Keratinocyte (primary cell): ENCODE measurements around the gene MORF4L1. TPM values are rescaled to one million over a fixed set of nuclear protein-coding genes. Genes with fewer than 3 reads are reported as not detected.

Experiments used
- DNase-seq: peaks from one replicate; pipeline ENCODE4 v3.0.0-alpha.2; 2011; ENCODE audit warnings: low read depth, missing footprints, low spot score
- FAIRE-seq: peaks from 2 replicates; lab custom pipeline; 2011; peaks lifted over from hg19 to GRCh38; lab: Jason Lieb, UNC
- H2AFZ ChIP-seq: 2 replicates; pipeline ENCODE4 v1.6.0; 2012; ENCODE audit warnings: low read length, control low read depth, inconsistent platforms; ENCODE audit not compliant: control insufficient read depth
- H3K27ac ChIP-seq: 2 replicates; pipeline ENCODE4 v1.5.1; 2011; ENCODE audit warnings: low read length; ENCODE audit not compliant: control insufficient read depth, insufficient read depth
- H3K27me3 ChIP-seq: 3 replicates; pipeline ENCODE4 v1.6.0; 2011; ENCODE audit warnings: low read length; ENCODE audit not compliant: control insufficient read depth, insufficient read depth; ENCODE audit errors: extremely low read depth
- H3K36me3 ChIP-seq, 2 experiments: 2 replicates in 1 of 2; 3 replicates in 1 of 2; pipeline ENCODE4 v1.5.1; 2011; ENCODE audit warnings: low read length in 2 of 2, mild to moderate bottlenecking in 1 of 2; ENCODE audit not compliant: control insufficient read depth in 2 of 2, insufficient read depth in 2 of 2; ENCODE audit errors: extremely low read depth in 1 of 2
- H3K4me1 ChIP-seq: 3 replicates; pipeline ENCODE4 v1.5.1; 2011; ENCODE audit warnings: low read length; ENCODE audit not compliant: control insufficient read depth, insufficient read depth; ENCODE audit errors: extremely low read depth
- H3K4me2 ChIP-seq: 3 replicates; pipeline ENCODE4 v1.6.0; 2011; ENCODE audit warnings: low read depth, low read length; ENCODE audit not compliant: control insufficient read depth, insufficient read depth; ENCODE audit errors: extremely low read depth
- H3K4me3 ChIP-seq, 3 experiments: fragments of 200-600 bp in 1 of 3; sonication (generic) in 1 of 3; 2 replicates in 2 of 3; 3 replicates in 1 of 3; pipeline ENCODE4 v1.5.1; 2011 to 2016; ENCODE audit warnings: low read length in 3 of 3, mild to moderate bottlenecking in 3 of 3, control low read depth in 2 of 3, inconsistent platforms in 1 of 3, low read depth in 1 of 3, mixed read lengths in 1 of 3, mixed run types in 1 of 3, moderate library complexity in 1 of 3; ENCODE audit not compliant: control insufficient read depth in 2 of 3, insufficient read depth in 2 of 3; ENCODE audit errors: extremely low read depth in 1 of 3
- H3K79me2 ChIP-seq: 2 replicates; pipeline ENCODE4 v1.6.0; 2012; ENCODE audit warnings: low read length; ENCODE audit not compliant: control insufficient read depth, insufficient read depth
- H3K9ac ChIP-seq: 3 replicates; pipeline ENCODE4 v1.6.0; 2011; ENCODE audit warnings: low read length; ENCODE audit not compliant: control insufficient read depth, insufficient read depth; ENCODE audit errors: extremely low read depth
- H3K9me1 ChIP-seq: 3 replicates; pipeline ENCODE4 v1.6.0; 2011; ENCODE audit warnings: low read length; ENCODE audit not compliant: control insufficient read depth, insufficient read depth; ENCODE audit errors: extremely low read depth
- H3K9me3 ChIP-seq: 2 replicates; pipeline ENCODE4 v1.5.1; 2012; ENCODE audit warnings: low read depth, low read length; ENCODE audit not compliant: control insufficient read depth
- H4K20me1 ChIP-seq: 3 replicates; pipeline ENCODE4 v1.6.0; 2011; ENCODE audit warnings: low read length; ENCODE audit not compliant: control insufficient read depth, insufficient read depth; ENCODE audit errors: extremely low read depth
- EZH2 ChIP-seq: IDR thresholded peaks from one replicate; pipeline ENCODE4 v1.6.1; 2012; ENCODE audit warnings: inconsistent platforms, mild to moderate bottlenecking, low read length, moderate library complexity
- dilution Hi-C: fragments of 300-500 bp; cut with MboI; formaldehyde crosslinking; loops from one replicate; pipeline ENCODE4 v1.7.0; 2020; ENCODE audit warnings: low sequenced_read_pairs; ENCODE audit not compliant: extremely low pct_ligation_motif_present
- polyA plus RNA-seq, 5 experiments: library from polyadenylated mRNA; depleted of rRNA in 3 of 5; stranded (reverse) in 3 of 5; stranded (forward) in 1 of 5; unstranded in 1 of 5; fragments of >200 nt; gene quantifications; 1 replicate in 1 of 5; 2 replicates in 3 of 5; 3 replicates in 1 of 5; pipeline versions ENCODE4 v1.2.1 to v1.2.3, GENCODE V29; 2011 to 2012; ENCODE audit warnings: missing spikeins in 2 of 5, low read depth in 1 of 5, low replicate concordance in 1 of 5
- TF ChIP-seq, protein P1 (sequence below), 3 experiments: IDR thresholded peaks in 1 of 3; conservative IDR thresholded peaks in 1 of 3; optimal IDR thresholded peaks in 1 of 3; 2 replicates in 2 of 3; 3 replicates in 1 of 3; pipeline versions ENCODE3 to v1.5.1; 2011; ENCODE audit warnings: low read length in 3 of 3, mild to moderate bottlenecking in 3 of 3, moderate library complexity in 2 of 3, control low read depth in 1 of 3, inconsistent platforms in 1 of 3; ENCODE audit not compliant: insufficient read depth in 2 of 3; ENCODE audit errors: extremely low read depth in 1 of 3

The MORF4L1 gene
- polyA plus RNA-seq, 1 donor (not counting 4 experiments of a cell fraction or from before 2014, with no cell fraction given), result 281 TPM

DNA sequence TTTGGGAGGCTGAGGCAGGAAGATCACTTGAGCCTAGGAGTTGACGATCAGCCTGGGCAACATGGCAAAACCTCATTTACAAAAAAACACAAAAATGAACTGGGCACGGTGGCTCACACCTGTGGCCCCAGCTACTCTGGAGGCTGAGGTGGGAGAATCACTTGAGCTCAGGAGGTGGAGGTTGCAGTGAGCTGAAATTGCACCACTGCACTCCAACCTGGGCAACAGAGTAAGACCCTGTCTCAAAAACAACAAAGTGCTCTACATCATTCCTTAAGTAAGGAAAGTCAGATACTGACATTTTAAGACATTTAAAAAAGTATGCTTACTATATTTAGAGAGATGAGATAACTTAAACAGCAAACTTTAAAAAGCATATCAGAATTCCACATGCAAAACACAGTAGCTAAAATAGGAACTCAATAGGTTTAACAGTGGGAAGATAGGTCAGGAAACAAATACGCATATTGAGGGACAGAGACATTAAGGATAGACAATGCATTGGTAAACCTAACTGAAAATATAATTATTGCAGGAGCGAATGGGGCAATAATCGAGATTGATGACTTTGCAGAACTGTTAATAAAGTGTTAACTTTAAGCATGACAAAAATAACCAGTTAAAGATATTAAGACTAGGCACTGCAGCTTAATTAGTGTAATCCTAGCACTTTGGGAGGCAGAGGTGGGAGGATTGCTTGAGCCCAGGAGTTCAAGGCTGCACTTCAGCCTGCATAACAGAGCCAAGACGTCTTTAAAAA is 32.1 kb downstream of the MORF4L1 start:
- H3K9me3 ChIP-seq, result no peaks in the 10 kb centered on the region
- dilution Hi-C loops, result no loop called here
- DNase-seq (no peak), FAIRE-seq (no peak)
- H3K27me3 ChIP-seq, result no peaks in the 10 kb centered on the region
- H2AFZ ChIP-seq, result no peak overlapping the region
- no peak overlapping the region for H3K4me3 ChIP-seq
- no peaks in the 10 kb centered on the region for H3K79me2 ChIP-seq
- no peak for TF ChIP-seq EZH2
- TF ChIP-seq, protein P1, sequence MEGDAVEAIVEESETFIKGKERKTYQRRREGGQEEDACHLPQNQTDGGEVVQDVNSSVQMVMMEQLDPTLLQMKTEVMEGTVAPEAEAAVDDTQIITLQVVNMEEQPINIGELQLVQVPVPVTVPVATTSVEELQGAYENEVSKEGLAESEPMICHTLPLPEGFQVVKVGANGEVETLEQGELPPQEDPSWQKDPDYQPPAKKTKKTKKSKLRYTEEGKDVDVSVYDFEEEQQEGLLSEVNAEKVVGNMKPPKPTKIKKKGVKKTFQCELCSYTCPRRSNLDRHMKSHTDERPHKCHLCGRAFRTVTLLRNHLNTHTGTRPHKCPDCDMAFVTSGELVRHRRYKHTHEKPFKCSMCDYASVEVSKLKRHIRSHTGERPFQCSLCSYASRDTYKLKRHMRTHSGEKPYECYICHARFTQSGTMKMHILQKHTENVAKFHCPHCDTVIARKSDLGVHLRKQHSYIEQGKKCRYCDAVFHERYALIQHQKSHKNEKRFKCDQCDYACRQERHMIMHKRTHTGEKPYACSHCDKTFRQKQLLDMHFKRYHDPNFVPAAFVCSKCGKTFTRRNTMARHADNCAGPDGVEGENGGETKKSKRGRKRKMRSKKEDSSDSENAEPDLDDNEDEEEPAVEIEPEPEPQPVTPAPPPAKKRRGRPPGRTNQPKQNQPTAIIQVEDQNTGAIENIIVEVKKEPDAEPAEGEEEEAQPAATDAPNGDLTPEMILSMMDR (optimal IDR thresholded peaks at IDR 0.05 in 1 of 3, IDR thresholded peaks at IDR 0.05 in 1 of 3, conservative IDR thresholded peaks at IDR 0.05 in 1 of 3; ENCODE audit: extremely low read depth in 1 of 3, insufficient read depth in 2 of 3, low read length in 3 of 3), result no peak
- no peak overlapping the region for H3K4me2 ChIP-seq
- H4K20me1 ChIP-seq, result no peaks in the 10 kb centered on the region
- H3K36me3 ChIP-seq, result peaks cover 20 to 32% of the 10 kb centered on the region in 2 experiments
- no peaks in the 10 kb centered on the region for H3K4me1 ChIP-seq
- H3K9me1 ChIP-seq, result no peaks in the 10 kb centered on the region
- H3K27ac ChIP-seq, result no peak overlapping the region
- no peak overlapping the region for H3K9ac ChIP-seq

GRCh38 chr15:78906316-78906620 is 33.6 kb downstream of the MORF4L1 start:
- Histone ChIP-seq H3K9ac (no peak overlapping the region), H3K27ac (no peak overlapping the region), H3K9me3 (no peaks in the 10 kb centered on the region), H3K4me1 (no peaks in the 10 kb centered on the region), H3K27me3 (no peaks in the 10 kb centered on the region), H3K4me3 (no peak overlapping the region), H3K9me1 (no peaks in the 10 kb centered on the region), H3K36me3 (peaks cover 25 to 31% of the 10 kb centered on the region in 2 experiments), H2AFZ (no peak overlapping the region), H3K4me2 (no peak overlapping the region), H4K20me1 (no peaks in the 10 kb centered on the region), H3K79me2 (no peaks in the 10 kb centered on the region)
- no peak for FAIRE-seq
- no peak for TF ChIP-seq EZH2
- TF ChIP-seq, protein P1 (optimal IDR thresholded peaks at IDR 0.05 in 1 of 3, IDR thresholded peaks at IDR 0.05 in 1 of 3, conservative IDR thresholded peaks at IDR 0.05 in 1 of 3; ENCODE audit: extremely low read depth in 1 of 3, insufficient read depth in 2 of 3, low read length in 3 of 3), result no peak
- no peak for DNase-seq
- dilution Hi-C loops, result no loop called here
